GM18507 (cell line): Measurements from ENCODE around the gene FOXC2.

Experiments used
- DNase-seq: peaks from one replicate; pipeline ENCODE4 v3.0.0; 2011; ENCODE audit warnings: low read depth; ENCODE audit not compliant: insufficient read length; ENCODE audit errors: extremely low spot score
- FAIRE-seq: peaks from 2 replicates; lab custom pipeline; 2011; peaks lifted over from hg19 to GRCh38; lab: Jason Lieb, UNC

The FOXC2 gene

DNA sequence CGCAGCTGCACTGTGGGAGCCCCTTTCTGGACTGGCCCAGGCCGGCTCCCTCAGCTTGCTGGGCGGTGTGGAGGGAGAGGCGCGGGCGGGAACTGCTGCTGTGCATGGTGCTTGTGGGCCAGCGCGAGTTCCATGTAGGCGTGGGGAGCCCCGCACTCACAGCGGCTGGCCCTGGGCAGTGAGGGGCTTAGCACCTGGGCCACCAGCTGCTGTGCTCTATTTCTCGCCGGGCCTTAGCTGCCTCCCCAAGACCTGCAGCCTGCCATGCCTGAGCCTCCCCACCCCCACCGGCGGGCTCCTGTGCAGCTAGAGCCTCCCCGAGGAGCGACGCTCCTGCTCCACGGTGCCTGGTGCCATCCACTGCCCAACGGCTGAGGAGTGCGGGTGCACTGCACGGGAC, 13.3 kb upstream of the FOXC2 start:
- FAIRE-seq, result no peak
- DNase-seq, result no peak

DNA sequence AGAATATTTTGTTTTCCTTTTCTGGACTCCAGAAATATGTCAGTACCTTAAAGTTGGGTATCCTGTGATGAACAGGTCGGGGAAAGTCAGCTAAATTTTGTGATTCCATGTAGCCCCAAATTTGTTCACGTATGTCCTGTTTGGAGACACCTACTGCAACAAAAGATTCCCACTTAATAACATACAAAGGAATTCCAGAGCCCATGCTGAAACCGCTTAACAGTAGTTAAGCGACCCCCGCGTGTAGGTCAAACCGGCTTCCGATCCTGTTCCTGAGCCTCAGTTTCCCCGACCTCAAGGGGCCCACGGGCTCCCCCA, 12.1 kb upstream of the FOXC2 start:
- no peak for DNase-seq
- no peak for FAIRE-seq

DNA sequence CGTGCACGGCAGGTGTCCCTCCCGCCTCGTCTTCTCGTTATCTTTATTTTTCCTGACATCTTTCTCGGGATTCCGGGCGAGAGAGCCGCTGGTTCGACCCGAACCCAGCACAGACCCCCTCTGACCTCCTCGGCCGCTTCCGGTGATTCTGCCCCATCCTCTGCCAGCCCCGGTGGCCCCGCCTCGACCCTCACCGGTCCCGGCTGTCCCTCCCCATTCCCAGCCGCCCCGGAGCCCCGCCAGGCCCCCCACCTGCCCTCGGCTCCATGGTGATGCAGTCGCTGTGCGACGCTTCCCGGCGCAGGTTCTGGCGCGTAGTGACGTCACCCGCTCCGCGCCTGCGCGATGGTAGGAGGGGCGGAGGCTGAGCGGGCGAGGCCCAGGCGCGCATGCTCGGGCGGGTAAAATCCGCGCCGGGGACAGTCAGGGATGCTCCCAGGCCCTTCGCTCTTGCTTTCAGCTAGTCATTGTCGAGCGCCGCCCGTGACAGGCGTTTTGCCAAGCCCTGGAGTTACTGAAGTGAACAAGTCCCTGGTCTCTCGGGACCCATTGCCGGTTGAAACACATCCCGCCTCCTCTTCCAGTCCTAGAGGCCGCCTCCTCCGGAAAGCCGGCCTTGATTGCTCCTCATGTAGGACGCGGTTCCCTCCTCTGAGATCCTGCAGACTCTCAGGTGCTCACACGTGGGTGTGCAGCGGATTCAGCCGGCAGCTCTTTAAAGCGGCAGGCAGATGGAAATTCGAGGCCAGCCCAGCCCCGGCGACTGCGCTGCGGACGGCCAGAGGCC, 11.5 kb upstream of the FOXC2 start, which contains the start of gene MTHFSD:
TSS of gene MTHFSD (minus strand) at position 319 of the 787 bp plus-strand sequence. CDS start at position 268, 51 bp downstream.
- FAIRE-seq (peak; percentile 91), DNase-seq (peak; percentile 99)

DNA sequence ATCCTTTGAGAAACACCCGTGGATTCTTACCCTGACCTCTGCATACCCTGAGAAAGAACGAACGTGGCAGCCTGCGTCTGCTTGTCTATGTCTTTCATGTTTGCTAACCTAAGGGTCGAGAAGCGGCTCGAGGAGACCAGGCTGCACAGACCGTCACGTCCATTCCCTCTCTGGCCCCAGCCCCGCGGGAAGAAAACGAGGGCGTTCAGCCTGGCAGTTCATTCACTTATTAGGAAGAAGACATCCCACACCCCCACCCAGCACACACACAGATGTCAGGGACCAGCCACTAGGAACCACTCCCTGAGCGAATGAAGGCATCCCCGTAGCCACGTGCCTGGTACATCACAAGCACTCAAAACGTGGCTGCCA, 10.9 kb upstream of the FOXC2 start:
- DNase-seq, result no peak
- no peak for FAIRE-seq

DNA sequence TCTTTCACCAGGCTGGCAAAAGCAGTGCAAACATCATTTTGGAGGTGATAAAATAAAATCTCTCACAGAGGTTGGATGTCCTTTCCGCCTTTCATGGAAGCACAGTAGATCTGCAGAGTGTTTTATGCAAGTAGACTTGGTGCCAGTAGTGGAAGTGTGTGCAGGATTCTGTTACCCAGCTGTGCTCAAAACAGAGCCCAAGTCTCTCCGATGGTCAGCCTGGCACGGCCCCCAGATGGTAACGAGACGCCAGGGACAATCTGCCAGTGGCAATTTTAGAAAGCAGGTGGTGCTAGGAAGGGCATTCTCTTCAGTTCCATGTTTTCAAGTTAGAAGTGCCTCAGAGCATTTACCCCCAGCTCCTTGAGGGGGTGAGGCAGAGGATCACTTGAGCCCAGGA, 10.1 kb upstream of the FOXC2 start:
- no peak for FAIRE-seq
- DNase-seq, result no peak

DNA sequence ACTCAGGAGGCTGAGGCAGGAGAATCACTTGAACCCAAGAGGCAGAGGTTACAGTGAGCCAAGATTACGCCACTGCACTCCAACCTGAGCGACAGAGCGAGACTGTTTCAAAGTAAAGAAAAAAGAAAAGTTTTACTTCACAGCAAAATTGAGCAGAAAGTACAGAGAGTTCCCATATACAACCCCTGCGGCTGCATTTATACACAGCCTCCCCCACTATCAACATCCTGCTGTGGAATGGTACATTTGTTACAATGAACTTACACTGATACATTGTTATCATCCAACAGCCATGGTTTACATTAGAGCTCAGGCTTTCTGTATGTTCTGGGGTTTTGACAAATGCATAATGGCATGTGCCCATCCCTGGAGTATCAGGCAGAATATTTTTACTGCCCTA, 9.0 kb upstream of the FOXC2 start:
- no peak for DNase-seq

DNA sequence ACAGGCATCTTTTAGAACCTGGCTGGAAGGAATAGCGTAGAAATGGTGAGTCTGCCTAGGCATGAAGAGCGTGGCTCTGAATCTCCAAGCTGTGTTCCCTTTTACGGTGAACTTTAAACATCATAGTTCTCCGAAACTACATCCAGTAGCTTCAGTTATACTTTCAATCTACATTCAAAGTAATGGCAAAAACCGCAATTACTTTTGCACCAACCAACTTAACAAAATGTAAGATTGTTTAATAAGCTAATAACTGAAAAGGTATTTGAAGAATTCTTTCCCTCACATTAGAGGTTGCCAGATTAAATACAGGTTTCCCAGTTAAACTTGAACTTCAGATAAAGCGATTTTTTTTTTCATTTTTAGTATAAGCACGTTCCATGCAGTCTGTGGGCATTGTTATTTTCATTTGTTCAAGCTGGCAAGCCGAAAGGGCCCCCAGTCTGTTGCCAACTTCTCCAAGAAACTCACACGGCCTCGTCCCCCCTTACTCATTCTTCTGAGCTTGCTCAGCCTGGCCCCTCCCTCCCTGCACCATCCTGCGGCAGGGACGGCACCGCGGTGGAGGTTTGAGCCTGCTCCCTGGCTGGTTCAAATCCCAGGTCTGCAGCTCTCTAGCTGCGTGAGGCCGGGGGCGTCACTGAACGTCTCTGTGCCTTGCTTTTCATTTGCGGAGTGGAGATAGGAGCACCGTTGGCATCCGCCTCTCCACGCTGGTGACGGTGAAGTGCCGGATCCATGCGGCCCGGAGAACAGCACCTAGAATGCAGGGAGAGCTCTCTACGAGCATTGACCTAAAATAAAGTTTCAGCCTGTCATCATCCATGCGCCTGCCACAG, 8.1 kb upstream of the FOXC2 start:
- no peak for FAIRE-seq

More for the DNA sequence above, 9.0 kb upstream of the FOXC2 start:
- FAIRE-seq, result no peak

DNA sequence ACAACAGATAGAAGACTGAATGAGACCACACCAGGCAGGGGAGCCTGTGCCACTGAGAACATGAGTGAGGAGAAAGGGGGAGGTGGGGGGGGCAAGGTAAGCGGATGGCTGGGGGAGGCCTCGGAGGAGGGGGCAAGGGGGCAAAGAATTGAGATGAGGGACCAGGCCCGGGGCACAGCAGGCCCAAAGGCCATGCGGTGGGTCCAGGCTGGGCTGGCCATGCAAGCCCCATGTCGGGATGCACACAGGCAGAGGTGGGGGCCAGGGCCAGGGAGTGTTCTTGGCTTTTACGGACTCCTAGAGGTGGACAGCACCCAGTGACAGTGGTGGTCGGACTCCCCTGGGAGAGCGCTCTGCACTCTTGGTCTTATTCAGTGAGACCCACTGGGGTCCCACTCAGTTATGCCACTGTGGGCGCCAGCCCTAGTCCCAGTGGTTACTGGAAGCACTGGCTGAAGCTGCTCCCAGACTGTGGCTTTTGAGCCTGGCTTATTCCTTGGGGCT, 6.8 kb upstream of the FOXC2 start:
- no peak for FAIRE-seq

More for the DNA sequence above, 8.1 kb upstream of the FOXC2 start:
- no peak for DNase-seq

DNA sequence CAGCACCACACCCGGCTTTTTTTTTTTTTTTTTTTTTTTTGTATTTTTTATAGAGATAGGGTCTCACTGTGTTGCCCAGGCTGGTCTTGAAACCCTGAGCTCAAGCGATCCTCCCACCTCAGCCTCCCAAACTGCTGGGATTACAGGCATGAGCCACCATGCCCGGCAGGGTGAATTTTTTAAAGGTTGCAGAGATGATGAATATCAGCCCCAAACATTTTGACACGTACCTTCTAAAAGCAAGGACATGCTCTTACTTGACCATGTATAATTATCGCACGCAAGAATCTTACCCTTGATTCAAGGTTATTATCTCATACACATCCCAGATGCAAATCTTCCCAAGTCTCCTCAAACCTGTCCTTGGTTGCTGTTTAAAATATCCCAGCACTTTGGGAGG, 4.3 kb upstream of the FOXC2 start:
- FAIRE-seq (no peak), DNase-seq (no peak)

More for the DNA sequence above, 6.8 kb upstream of the FOXC2 start:
- DNase-seq, result no peak

DNA sequence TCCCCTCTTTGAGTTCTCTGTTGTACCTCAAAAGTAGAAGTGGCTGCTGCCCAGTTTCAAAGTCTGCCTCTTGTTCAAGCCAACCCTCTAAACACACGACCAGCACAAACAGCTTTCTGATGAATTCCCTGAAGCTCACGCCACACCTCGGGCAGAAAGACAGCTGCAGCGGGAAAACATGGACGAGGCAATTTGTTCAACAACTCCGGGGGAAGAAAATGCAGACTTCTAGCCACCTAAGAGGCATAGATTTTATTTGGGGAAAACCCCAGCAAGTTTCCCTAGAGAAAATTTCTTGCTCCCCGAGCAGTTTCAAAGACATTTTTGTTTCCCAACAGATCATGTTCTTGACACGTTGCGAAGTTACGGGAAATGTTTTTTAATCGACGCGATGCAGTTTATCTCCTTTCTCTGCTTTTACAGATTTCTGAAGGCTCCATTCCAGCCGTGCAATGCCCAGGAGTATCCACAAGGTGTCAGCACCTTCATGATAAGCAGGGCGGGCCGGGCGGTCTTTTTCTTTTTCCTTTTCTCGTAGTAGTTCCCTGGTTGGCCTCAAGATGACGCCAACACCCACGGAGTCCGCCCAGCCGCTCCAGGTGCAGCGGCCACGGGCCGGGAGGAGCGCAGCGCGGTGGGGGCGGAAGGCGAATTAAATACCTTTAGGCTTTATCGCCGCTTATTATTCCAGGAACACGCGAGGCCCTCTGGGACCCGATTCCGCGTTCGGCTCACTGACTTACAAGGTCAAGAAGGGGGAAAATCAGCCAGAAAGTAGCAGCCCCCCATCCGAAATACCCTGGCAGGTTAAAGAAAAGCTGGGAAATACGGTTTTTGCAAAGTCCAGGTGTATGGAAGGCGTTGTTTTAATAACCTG, 2.9 kb upstream of the FOXC2 start:
- FAIRE-seq (peak; percentile 92), DNase-seq (peak; percentile 78)

DNA sequence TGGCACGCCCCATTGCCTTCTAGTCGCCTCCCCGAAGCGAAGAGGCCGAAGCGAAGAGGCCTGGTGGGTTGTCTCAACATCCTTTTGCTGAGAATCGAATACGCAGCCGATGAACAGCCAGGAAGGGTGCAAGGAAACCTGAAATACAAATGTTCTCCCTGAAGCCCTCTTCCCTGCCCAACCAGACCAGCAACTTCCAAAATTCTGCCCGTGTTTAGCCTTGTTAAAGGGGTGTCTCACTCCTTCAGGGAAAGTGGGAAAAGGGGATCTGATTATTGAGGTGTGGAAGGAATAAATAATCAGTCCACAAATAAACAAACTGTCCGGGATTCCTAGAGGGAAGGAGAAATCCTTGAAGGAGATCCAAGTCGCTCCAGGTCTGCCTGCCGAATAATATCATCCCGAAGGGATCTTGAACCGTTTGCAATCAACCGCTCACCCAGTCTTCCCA, 1.4 kb upstream of the FOXC2 start:
- FAIRE-seq, result no peak
- no peak for DNase-seq

DNA sequence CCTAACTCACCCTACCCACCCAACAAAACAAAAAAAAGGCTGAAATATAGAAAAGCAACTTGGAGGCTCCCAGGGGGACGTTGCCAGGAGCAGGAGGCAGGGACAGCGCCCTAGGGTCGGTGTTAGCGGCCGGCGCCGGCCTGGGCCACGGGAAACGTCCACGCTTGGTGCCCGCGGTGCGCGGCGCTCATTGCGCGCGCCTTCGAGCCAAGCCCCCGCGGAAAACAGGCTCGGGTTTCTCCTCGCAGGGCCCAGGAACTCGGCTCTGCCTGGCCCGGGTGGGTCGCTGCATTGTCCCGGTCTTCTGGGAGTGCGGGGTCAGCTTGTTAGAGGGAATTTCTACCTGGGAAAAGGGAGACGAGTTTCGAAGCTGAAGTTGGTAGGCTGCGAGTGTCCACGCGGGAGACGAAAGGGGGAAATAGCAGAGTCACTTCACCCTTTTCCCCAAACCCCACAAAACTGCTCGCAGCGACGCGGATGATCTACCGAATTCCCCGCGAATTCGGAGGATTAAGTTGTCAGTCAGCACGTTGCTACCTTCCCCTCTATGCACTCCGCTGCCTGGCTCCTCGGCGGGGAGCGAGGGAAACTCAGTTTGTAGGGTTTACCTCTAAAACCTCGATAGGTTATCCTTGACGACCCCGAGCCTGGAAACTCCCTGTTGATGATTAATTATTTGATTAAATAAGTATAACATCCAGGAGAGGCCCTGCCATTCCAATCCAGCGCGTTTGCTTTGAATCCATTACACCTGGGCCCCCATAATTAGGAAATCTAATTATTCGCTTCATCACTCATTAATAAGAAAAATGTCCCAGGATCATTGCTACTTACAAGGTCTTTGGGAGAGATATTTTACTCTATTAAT, 751 bp upstream of the FOXC2 start:
- no peak for DNase-seq
- no peak for FAIRE-seq

DNA sequence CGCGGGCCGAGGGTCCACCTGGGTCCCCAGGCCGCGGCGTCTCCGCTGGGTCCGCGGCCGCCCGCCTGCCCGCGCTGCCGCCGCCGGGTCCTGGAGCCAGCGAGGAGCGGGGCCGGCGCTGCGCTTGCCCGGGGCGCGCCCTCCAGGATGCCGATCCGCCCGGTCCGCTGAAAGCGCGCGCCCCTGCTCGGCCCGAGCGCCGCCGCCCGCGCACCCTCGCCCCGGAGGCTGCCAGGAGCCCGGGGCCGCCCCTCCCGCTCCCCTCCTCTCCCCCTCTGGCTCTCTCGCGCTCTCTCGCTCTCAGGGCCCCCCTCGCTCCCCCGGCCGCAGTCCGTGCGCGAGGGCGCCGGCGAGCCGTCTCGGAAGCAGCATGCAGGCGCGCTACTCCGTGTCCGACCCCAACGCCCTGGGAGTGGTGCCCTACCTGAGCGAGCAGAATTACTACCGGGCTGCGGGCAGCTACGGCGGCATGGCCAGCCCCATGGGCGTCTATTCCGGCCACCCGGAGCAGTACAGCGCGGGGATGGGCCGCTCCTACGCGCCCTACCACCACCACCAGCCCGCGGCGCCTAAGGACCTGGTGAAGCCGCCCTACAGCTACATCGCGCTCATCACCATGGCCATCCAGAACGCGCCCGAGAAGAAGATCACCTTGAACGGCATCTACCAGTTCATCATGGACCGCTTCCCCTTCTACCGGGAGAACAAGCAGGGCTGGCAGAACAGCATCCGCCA, 504 bp downstream of the FOXC2 start:
- no peak for FAIRE-seq

DNA sequence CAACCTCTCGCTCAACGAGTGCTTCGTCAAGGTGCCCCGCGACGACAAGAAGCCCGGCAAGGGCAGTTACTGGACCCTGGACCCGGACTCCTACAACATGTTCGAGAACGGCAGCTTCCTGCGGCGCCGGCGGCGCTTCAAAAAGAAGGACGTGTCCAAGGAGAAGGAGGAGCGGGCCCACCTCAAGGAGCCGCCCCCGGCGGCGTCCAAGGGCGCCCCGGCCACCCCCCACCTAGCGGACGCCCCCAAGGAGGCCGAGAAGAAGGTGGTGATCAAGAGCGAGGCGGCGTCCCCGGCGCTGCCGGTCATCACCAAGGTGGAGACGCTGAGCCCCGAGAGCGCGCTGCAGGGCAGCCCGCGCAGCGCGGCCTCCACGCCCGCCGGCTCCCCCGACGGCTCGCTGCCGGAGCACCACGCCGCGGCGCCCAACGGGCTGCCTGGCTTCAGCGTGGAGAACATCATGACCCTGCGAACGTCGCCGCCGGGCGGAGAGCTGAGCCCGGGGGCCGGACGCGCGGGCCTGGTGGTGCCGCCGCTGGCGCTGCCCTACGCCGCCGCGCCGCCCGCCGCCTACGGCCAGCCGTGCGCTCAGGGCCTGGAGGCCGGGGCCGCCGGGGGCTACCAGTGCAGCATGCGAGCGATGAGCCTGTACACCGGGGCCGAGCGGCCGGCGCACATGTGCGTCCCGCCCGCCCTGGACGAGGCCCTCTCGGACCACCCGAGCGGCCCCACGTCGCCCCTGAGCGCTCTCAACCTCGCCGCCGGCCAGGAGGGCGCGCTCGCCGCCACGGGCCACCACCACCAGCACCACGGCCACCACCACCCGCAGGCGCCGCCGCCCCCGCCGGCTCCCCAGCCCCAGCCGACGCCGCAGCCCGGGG, 1.3 kb downstream of the FOXC2 start:
- FAIRE-seq, result no peak
- no peak for DNase-seq

More for the DNA sequence above, 504 bp downstream of the FOXC2 start:
- DNase-seq, result no peak

DNA sequence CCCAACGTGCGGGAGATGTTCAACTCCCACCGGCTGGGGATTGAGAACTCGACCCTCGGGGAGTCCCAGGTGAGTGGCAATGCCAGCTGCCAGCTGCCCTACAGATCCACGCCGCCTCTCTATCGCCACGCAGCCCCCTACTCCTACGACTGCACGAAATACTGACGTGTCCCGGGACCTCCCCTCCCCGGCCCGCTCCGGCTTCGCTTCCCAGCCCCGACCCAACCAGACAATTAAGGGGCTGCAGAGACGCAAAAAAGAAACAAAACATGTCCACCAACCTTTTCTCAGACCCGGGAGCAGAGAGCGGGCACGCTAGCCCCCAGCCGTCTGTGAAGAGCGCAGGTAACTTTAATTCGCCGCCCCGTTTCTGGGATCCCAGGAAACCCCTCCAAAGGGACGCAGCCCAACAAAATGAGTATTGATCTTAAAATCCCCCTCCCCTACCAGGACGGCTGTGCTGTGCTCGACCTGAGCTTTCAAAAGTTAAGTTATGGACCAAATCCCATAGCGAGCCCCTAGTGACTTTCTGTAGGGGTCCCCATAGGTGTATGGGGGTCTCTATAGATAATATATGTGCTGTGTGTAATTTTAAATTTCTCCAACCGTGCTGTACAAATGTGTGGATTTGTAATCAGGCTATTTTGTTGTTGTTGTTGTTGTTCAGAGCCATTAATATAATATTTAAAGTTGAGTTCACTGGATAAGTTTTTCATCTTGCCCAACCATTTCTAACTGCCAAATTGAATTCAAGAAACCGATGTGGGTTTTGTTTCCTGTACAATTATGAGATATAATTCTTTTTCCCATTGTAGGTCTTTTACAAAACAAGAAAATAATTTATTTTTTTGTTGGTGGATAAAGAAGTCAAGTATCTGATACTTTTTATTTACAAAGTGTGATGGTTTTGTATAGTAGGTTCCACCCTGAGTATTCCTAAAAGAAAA, 2.3 kb downstream of the FOXC2 start:
- DNase-seq (no peak), FAIRE-seq (no peak)
